ENCODE measurements around the gene PYGB.

PYGB gene

GRCh38 chr20:25254571-25254970, 6.7 kb downstream of the PYGB start:
- TF ChIP-seq MAX (IDR thresholded peaks at IDR 0.05; ENCODE audit: low read depth, low read length) (no peak), POLR2A (IDR thresholded peaks at IDR 0.05; ENCODE audit: extremely low read depth, insufficient read length) (no peak)
- TF ChIP-seq, protein P1, sequence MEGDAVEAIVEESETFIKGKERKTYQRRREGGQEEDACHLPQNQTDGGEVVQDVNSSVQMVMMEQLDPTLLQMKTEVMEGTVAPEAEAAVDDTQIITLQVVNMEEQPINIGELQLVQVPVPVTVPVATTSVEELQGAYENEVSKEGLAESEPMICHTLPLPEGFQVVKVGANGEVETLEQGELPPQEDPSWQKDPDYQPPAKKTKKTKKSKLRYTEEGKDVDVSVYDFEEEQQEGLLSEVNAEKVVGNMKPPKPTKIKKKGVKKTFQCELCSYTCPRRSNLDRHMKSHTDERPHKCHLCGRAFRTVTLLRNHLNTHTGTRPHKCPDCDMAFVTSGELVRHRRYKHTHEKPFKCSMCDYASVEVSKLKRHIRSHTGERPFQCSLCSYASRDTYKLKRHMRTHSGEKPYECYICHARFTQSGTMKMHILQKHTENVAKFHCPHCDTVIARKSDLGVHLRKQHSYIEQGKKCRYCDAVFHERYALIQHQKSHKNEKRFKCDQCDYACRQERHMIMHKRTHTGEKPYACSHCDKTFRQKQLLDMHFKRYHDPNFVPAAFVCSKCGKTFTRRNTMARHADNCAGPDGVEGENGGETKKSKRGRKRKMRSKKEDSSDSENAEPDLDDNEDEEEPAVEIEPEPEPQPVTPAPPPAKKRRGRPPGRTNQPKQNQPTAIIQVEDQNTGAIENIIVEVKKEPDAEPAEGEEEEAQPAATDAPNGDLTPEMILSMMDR (IDR thresholded peaks at IDR 0.05; ENCODE audit: low read depth, low read length): no peak
- DNase-seq (ENCODE audit: low read depth): no peak
- H3K4me3 ChIP-seq (ENCODE audit: low read depth, low read length): no peak overlapping the region

GRCh38 chr20:25254986-25255680, 7.2 kb downstream of the PYGB start:
- no peak for TF ChIP-seq POLR2A (IDR thresholded peaks at IDR 0.05; ENCODE audit: extremely low read depth, insufficient read length)
- TF ChIP-seq, protein P1 (IDR thresholded peaks at IDR 0.05; ENCODE audit: low read depth, low read length): no peak
- no peak for TF ChIP-seq MAX (IDR thresholded peaks at IDR 0.05; ENCODE audit: low read depth, low read length)
- no peak for TF ChIP-seq MYC (IDR thresholded peaks at IDR 0.05; ENCODE audit: low read depth, low read length)
- no peak overlapping the region for H3K4me3 ChIP-seq (ENCODE audit: low read depth, low read length)
- DNase-seq (ENCODE audit: low read depth): no peak

DNA sequence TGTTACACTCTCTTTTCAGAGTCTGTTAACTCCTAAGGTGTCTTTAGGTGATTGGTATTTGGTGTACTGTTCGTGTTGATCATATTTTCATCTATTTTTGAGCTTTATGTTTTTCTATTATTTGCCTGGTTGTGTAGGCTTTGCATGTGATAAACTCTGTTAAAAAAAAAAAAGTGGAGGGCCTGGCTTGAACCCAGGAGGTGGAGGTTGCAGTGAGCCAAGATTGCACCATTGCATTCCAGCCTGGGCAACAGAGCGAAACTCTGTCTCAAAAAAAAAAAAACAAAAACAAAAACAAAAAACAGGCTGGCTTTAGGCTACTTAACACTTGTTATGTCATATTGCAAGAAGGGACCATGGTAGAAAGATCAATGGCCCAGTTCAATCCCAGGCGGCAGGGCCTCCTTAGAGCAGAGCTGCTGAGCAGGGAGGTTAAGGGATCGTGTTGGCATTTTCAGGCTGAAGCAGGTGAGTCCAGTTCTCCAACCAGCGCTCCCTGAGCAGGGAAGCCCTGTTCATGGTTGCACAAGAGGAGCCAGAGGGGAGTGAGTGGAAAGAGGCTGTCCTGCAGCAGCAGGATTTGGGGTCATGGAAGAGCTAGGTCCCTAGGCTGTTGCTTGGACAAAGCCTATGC, 8.5 kb downstream of the PYGB start:
- H3K4me3 ChIP-seq (ENCODE audit: low read depth, low read length): no peak overlapping the region
- no peak for DNase-seq (ENCODE audit: low read depth)
- TF ChIP-seq MYC (IDR thresholded peaks at IDR 0.05; ENCODE audit: low read depth, low read length): no peak
- TF ChIP-seq, protein P1 (IDR thresholded peaks at IDR 0.05; ENCODE audit: low read depth, low read length): no peak
- TF ChIP-seq MAX (IDR thresholded peaks at IDR 0.05; ENCODE audit: low read depth, low read length): no peak
- TF ChIP-seq POLR2A (IDR thresholded peaks at IDR 0.05; ENCODE audit: extremely low read depth, insufficient read length): no peak

GRCh38 chr20:25257130-25257529, 9.2 kb downstream of the PYGB start:
- H3K4me3 ChIP-seq (ENCODE audit: low read depth, low read length): no peak overlapping the region
- DNase-seq (ENCODE audit: low read depth): no peak
- TF ChIP-seq MAX (IDR thresholded peaks at IDR 0.05; ENCODE audit: low read depth, low read length) (no peak), POLR2A (IDR thresholded peaks at IDR 0.05; ENCODE audit: extremely low read depth, insufficient read length) (no peak), MYC (IDR thresholded peaks at IDR 0.05; ENCODE audit: low read depth, low read length) (no peak)
- TF ChIP-seq, protein P1 (IDR thresholded peaks at IDR 0.05; ENCODE audit: low read depth, low read length): no peak

- H3K4me3 ChIP-seq (ENCODE audit: low read depth, low read length): no peak overlapping the region
- no peak for TF ChIP-seq MAX (IDR thresholded peaks at IDR 0.05; ENCODE audit: low read depth, low read length)
- TF ChIP-seq, protein P1 (IDR thresholded peaks at IDR 0.05; ENCODE audit: low read depth, low read length): no peak
- TF ChIP-seq POLR2A (IDR thresholded peaks at IDR 0.05; ENCODE audit: extremely low read depth, insufficient read length): no peak
- no peak for TF ChIP-seq MYC (IDR thresholded peaks at IDR 0.05; ENCODE audit: low read depth, low read length)
- no peak for DNase-seq (ENCODE audit: low read depth)
Observed at GRCh38 chr20:25257756-25258475, 10.0 kb downstream of the PYGB start.
